ENCODE data around the gene ZNF362. TPM values are rescaled to one million over a fixed set of nuclear protein-coding genes. Genes with fewer than 3 reads are reported as not detected.
A peak's percentile ranks its signal among the peaks of the same experiment; 100 is the strongest.
"Not testable (repeated sequence)": the region's sequence is repeated elsewhere in the genome, so short reads cannot be mapped to it uniquely, and the experiment has no call there.

ZNF362 gene
- total RNA-seq, 1 donor from 2014 or later: 7.3 TPM

- Histone ChIP-seq H3K27me3 (ENCODE audit: control insufficient read depth in 3 of 3, insufficient read depth in 3 of 3, low read length in 3 of 3) (no peaks in the 10 kb centered on the region), H3K9me3 (ENCODE audit: control insufficient read depth in 3 of 3, low read length in 3 of 3) (no peaks in the 10 kb centered on the region), H3K36me3 (ENCODE audit: control insufficient read depth in 3 of 3, insufficient read depth in 3 of 3, low read length in 3 of 3) (peaks cover 25 to 41% (median 33%) of the 10 kb centered on the region in 3 donors), H3K4me3 (ENCODE audit: low read length in 3 of 3) (no peak overlapping the region), H3K4me1 (ENCODE audit: control insufficient read depth in 3 of 3, insufficient read depth in 3 of 3, low read length in 3 of 3) (no peaks in the 10 kb centered on the region), H3K27ac (ENCODE audit: low read depth, low read length) (no peak overlapping the region), H3K9ac (ENCODE audit: low read depth in 1 of 3, low read length in 3 of 3) (no peak overlapping the region)
Observed at GRCh38 chr1:33281554-33282303, 25.4 kb downstream of the ZNF362 start.

- Histone ChIP-seq H3K4me1 (ENCODE audit: control insufficient read depth in 3 of 3, insufficient read depth in 3 of 3, low read length in 3 of 3) (no peaks in the 10 kb centered on the region), H3K9ac (ENCODE audit: low read depth in 1 of 3, low read length in 3 of 3) (no peak overlapping the region), H3K27ac (ENCODE audit: low read depth, low read length) (no peak overlapping the region), H3K4me3 (ENCODE audit: low read length in 3 of 3) (no peak overlapping the region), H3K36me3 (ENCODE audit: control insufficient read depth in 3 of 3, insufficient read depth in 3 of 3, low read length in 3 of 3) (peaks cover 21 to 33% (median 23%) of the 10 kb centered on the region in 3 donors), H3K9me3 (ENCODE audit: control insufficient read depth in 3 of 3, low read length in 3 of 3) (no peaks in the 10 kb centered on the region), H3K27me3 (ENCODE audit: control insufficient read depth in 3 of 3, insufficient read depth in 3 of 3, low read length in 3 of 3) (no peaks in the 10 kb centered on the region)
Observed at GRCh38 chr1:33282791-33283190, 26.5 kb downstream of the ZNF362 start.

GRCh38 chr1:33284049-33284448 is 27.8 kb downstream of the ZNF362 start:
- Histone ChIP-seq H3K4me1 (ENCODE audit: control insufficient read depth in 3 of 3, insufficient read depth in 3 of 3, low read length in 3 of 3) (peaks cover 0 to 6% (median 1%) of the 10 kb centered on the region in 3 donors), H3K36me3 (ENCODE audit: control insufficient read depth in 3 of 3, insufficient read depth in 3 of 3, low read length in 3 of 3) (peaks cover 21 to 27% (median 24%) of the 10 kb centered on the region in 3 donors), H3K27me3 (ENCODE audit: control insufficient read depth in 3 of 3, insufficient read depth in 3 of 3, low read length in 3 of 3) (no peaks in the 10 kb centered on the region), H3K9me3 (ENCODE audit: control insufficient read depth in 3 of 3, low read length in 3 of 3) (no peaks in the 10 kb centered on the region), H3K27ac (ENCODE audit: low read depth, low read length) (no peak overlapping the region), H3K9ac (ENCODE audit: low read depth in 1 of 3, low read length in 3 of 3) (no peak overlapping the region), H3K4me3 (ENCODE audit: low read length in 3 of 3) (no peak overlapping the region)

GRCh38 chr1:33286451-33287185 is 30.3 kb downstream of the ZNF362 start:
- H3K36me3 ChIP-seq (ENCODE audit: control insufficient read depth in 3 of 3, insufficient read depth in 3 of 3, low read length in 3 of 3): peaks cover 9 to 16% (median 11%) of the 10 kb centered on the region in 3 donors

GRCh38 chr1:33287317-33287716 is 31.0 kb downstream of the ZNF362 start:
- H3K27me3 ChIP-seq (ENCODE audit: control insufficient read depth in 3 of 3, insufficient read depth in 3 of 3, low read length in 3 of 3): no peaks in the 10 kb centered on the region

More at GRCh38 chr1:33286451-33287185, 30.3 kb downstream of the ZNF362 start:
- Histone ChIP-seq H3K27me3 (ENCODE audit: control insufficient read depth in 3 of 3, insufficient read depth in 3 of 3, low read length in 3 of 3) (no peaks in the 10 kb centered on the region), H3K9me3 (ENCODE audit: control insufficient read depth in 3 of 3, low read length in 3 of 3) (no peaks in the 10 kb centered on the region), H3K4me3 (ENCODE audit: low read length in 3 of 3) (no peak overlapping the region), H3K27ac (ENCODE audit: low read depth, low read length) (no peak overlapping the region), H3K4me1 (ENCODE audit: control insufficient read depth in 3 of 3, insufficient read depth in 3 of 3, low read length in 3 of 3) (peaks cover 6 to 13% (median 8%) of the 10 kb centered on the region in 3 donors), H3K9ac (ENCODE audit: low read depth in 1 of 3, low read length in 3 of 3) (no peak overlapping the region)

GRCh38 chr1:33288976-33289857 is 32.9 kb downstream of the ZNF362 start:
- Histone ChIP-seq H3K9me3 (ENCODE audit: control insufficient read depth in 3 of 3, low read length in 3 of 3) (no peaks in the 10 kb centered on the region), H3K4me3 (ENCODE audit: low read length in 3 of 3) (no peak overlapping the region), H3K27ac (ENCODE audit: low read depth, low read length) (no peak overlapping the region), H3K27me3 (ENCODE audit: control insufficient read depth in 3 of 3, insufficient read depth in 3 of 3, low read length in 3 of 3) (no peaks in the 10 kb centered on the region), H3K4me1 (ENCODE audit: control insufficient read depth in 3 of 3, insufficient read depth in 3 of 3, low read length in 3 of 3) (peaks cover 6 to 14% (median 8%) of the 10 kb centered on the region in 3 donors), H3K36me3 (ENCODE audit: control insufficient read depth in 3 of 3, insufficient read depth in 3 of 3, low read length in 3 of 3) (peaks cover 2 to 13% (median 11%) of the 10 kb centered on the region in 3 donors), H3K9ac (ENCODE audit: low read depth in 1 of 3, low read length in 3 of 3) (peak overlapping the region in 2 of 3 donors; percentile 16 to 43)

More at GRCh38 chr1:33287317-33287716, 31.0 kb downstream of the ZNF362 start:
- Histone ChIP-seq H3K36me3 (ENCODE audit: control insufficient read depth in 3 of 3, insufficient read depth in 3 of 3, low read length in 3 of 3) (peaks cover 2 to 11% (median 4%) of the 10 kb centered on the region in 3 donors), H3K9me3 (ENCODE audit: control insufficient read depth in 3 of 3, low read length in 3 of 3) (no peaks in the 10 kb centered on the region), H3K4me3 (ENCODE audit: low read length in 3 of 3) (no peak overlapping the region), H3K4me1 (ENCODE audit: control insufficient read depth in 3 of 3, insufficient read depth in 3 of 3, low read length in 3 of 3) (peaks cover 6 to 13% (median 8%) of the 10 kb centered on the region in 3 donors), H3K27ac (ENCODE audit: low read depth, low read length) (no peak overlapping the region), H3K9ac (ENCODE audit: low read depth in 1 of 3, low read length in 3 of 3) (no peak overlapping the region)

GRCh38 chr1:33289858-33290154 is 33.5 kb downstream of the ZNF362 start:
- Histone ChIP-seq H3K4me3 (ENCODE audit: low read length in 3 of 3) (no peak overlapping the region), H3K9ac (ENCODE audit: low read depth in 1 of 3, low read length in 3 of 3) (no peak overlapping the region), H3K4me1 (ENCODE audit: control insufficient read depth in 3 of 3, insufficient read depth in 3 of 3, low read length in 3 of 3) (peaks cover 6 to 14% (median 8%) of the 10 kb centered on the region in 3 donors), H3K27ac (ENCODE audit: low read depth, low read length) (no peak overlapping the region), H3K9me3 (ENCODE audit: control insufficient read depth in 3 of 3, low read length in 3 of 3) (no peaks in the 10 kb centered on the region), H3K27me3 (ENCODE audit: control insufficient read depth in 3 of 3, insufficient read depth in 3 of 3, low read length in 3 of 3) (no peaks in the 10 kb centered on the region), H3K36me3 (ENCODE audit: control insufficient read depth in 3 of 3, insufficient read depth in 3 of 3, low read length in 3 of 3) (peaks cover 4 to 19% (median 8%) of the 10 kb centered on the region in 3 donors)

- H3K27me3 ChIP-seq (ENCODE audit: control insufficient read depth in 3 of 3, insufficient read depth in 3 of 3, low read length in 3 of 3); H3K4me3 ChIP-seq (ENCODE audit: low read length in 3 of 3); H3K9me3 ChIP-seq (ENCODE audit: control insufficient read depth in 3 of 3, low read length in 3 of 3); H3K27ac ChIP-seq (ENCODE audit: low read depth, low read length); H3K9ac ChIP-seq (ENCODE audit: low read depth in 1 of 3, low read length in 3 of 3): not testable (repeated sequence)
- peaks cover 7 to 21% (median 8%) of the 10 kb centered on the region in 3 donors for H3K36me3 ChIP-seq (ENCODE audit: control insufficient read depth in 3 of 3, insufficient read depth in 3 of 3, low read length in 3 of 3)
- H3K4me1 ChIP-seq (ENCODE audit: control insufficient read depth in 3 of 3, insufficient read depth in 3 of 3, low read length in 3 of 3): peaks cover 7 to 15% (median 8%) of the 10 kb centered on the region in 3 donors
Observed at GRCh38 chr1:33290615-33291014, 34.3 kb downstream of the ZNF362 start.

GRCh38 chr1:33292726-33293340 is 36.5 kb downstream of the ZNF362 start:
- H3K36me3 ChIP-seq (ENCODE audit: control insufficient read depth in 3 of 3, insufficient read depth in 3 of 3, low read length in 3 of 3): peaks cover 10 to 27% (median 16%) of the 10 kb centered on the region in 3 donors
- H3K4me3 ChIP-seq (ENCODE audit: low read length in 3 of 3): no peak overlapping the region
- H3K27ac ChIP-seq (ENCODE audit: low read depth, low read length): no peak overlapping the region
- no peaks in the 10 kb centered on the region for H3K9me3 ChIP-seq (ENCODE audit: control insufficient read depth in 3 of 3, low read length in 3 of 3)
- H3K9ac ChIP-seq (ENCODE audit: low read depth in 1 of 3, low read length in 3 of 3): no peak overlapping the region
- no peaks in the 10 kb centered on the region for H3K27me3 ChIP-seq (ENCODE audit: control insufficient read depth in 3 of 3, insufficient read depth in 3 of 3, low read length in 3 of 3)
- peaks cover 8 to 19% (median 11%) of the 10 kb centered on the region in 3 donors for H3K4me1 ChIP-seq (ENCODE audit: control insufficient read depth in 3 of 3, insufficient read depth in 3 of 3, low read length in 3 of 3)
